Endothelial cell of umbilical vein (primary cell): ENCODE measurements around the gene ALOX15. TPM values are rescaled to one million over a fixed set of nuclear protein-coding genes. Genes with fewer than 3 reads are reported as not detected.

Experiments
- BruUV-seq: library from RNA; stranded (reverse); fragments of 400-500 nt; replicated peaks from 2 replicates; lab custom pipeline; 2021; lab: Mats Ljungman, UMichigan
- CTCF ChIA-PET: fragments of 300-600, 350-600 bp; sonication (Branson Sonifier 250); formaldehyde crosslinking; loops from one replicate; lab custom pipeline; 2021; ENCODE audit warnings: antibody characterized with exemption, inconsistent platforms; lab: Charles Lee
- POLR2A ChIA-PET: fragments of 300-600, 350-600 bp; sonication (Branson Sonifier 250); formaldehyde crosslinking; loops from one replicate; lab custom pipeline; 2021; ENCODE audit warnings: antibody characterized with exemption, inconsistent platforms; lab: Charles Lee
- DNase-seq: peaks from one replicate; pipeline ENCODE4 v3.0.0-alpha.2; 2011; ENCODE audit warnings: low read depth, low spot score
- FAIRE-seq: peaks from 2 replicates; lab custom pipeline; 2011; peaks lifted over from hg19 to GRCh38; lab: Jason Lieb, UNC
- H2AFZ ChIP-seq: 2 replicates; pipeline ENCODE4 v1.6.0; 2012; ENCODE audit warnings: low read depth, low read length, control low read depth, inconsistent platforms
- H3K27ac ChIP-seq: 2 replicates; pipeline ENCODE4 v1.5.1; 2011; ENCODE audit warnings: low read depth, mild to moderate bottlenecking, control low read depth, low read length, moderate library complexity; ENCODE audit not compliant: insufficient read depth
- H3K27me3 ChIP-seq, 2 experiments: 2 replicates each; pipeline versions ENCODE4 v1.6.0 to v1.6.1; 2011; ENCODE audit warnings: low read length in 2 of 2, mixed read lengths in 1 of 2; ENCODE audit not compliant: control insufficient read depth in 2 of 2, insufficient read depth in 2 of 2
- H3K36me3 ChIP-seq, 2 experiments: 2 replicates in 1 of 2; 3 replicates in 1 of 2; pipeline ENCODE4 v1.5.1; 2011; ENCODE audit warnings: low read length in 2 of 2, mild to moderate bottlenecking in 1 of 2, moderate library complexity in 1 of 2; ENCODE audit not compliant: control insufficient read depth in 2 of 2, insufficient read depth in 2 of 2; ENCODE audit errors: extremely low read depth in 1 of 2
- H3K4me1 ChIP-seq: 3 replicates; pipeline ENCODE4 v1.5.1; 2011; ENCODE audit warnings: mild to moderate bottlenecking, low read length; ENCODE audit not compliant: control insufficient read depth, insufficient read depth; ENCODE audit errors: extremely low read depth
- H3K4me2 ChIP-seq: 2 replicates; pipeline ENCODE4 v1.6.1; 2011; ENCODE audit warnings: low read length, control low read depth, mixed read lengths; ENCODE audit not compliant: insufficient read depth
- H3K4me3 ChIP-seq, 3 experiments: fragments of 200-600 bp in 1 of 3; sonication (generic), shearing (Covaris generic) in 1 of 3; replicated peaks in 1 of 3; 2 replicates each; pipeline ENCODE4 v1.5.1; 2011 to 2016; ENCODE audit warnings: control low read depth in 3 of 3, low read length in 3 of 3, mild to moderate bottlenecking in 2 of 3, inconsistent platforms in 1 of 3, low read depth in 1 of 3, moderate library complexity in 1 of 3; ENCODE audit not compliant: insufficient read depth in 1 of 3
- H3K79me2 ChIP-seq: 2 replicates; pipeline ENCODE4 v1.6.0; 2012; ENCODE audit warnings: low read length, inconsistent platforms; ENCODE audit not compliant: control insufficient read depth, insufficient read depth
- H3K9ac ChIP-seq: replicated peaks from 2 replicates; pipeline ENCODE3; 2011; ENCODE audit warnings: low read length, control low read depth; ENCODE audit not compliant: insufficient read depth; ENCODE audit errors: extremely low read depth
- H3K9me1 ChIP-seq: replicated peaks from 3 replicates; pipeline ENCODE4 v1.6.0; 2011; ENCODE audit warnings: mild to moderate bottlenecking, low read length; ENCODE audit not compliant: control insufficient read depth, insufficient read depth; ENCODE audit errors: extremely low read depth
- H3K9me3 ChIP-seq: replicated peaks from 2 replicates; pipeline ENCODE4 v1.5.1; 2012; ENCODE audit warnings: low read length, inconsistent platforms; ENCODE audit not compliant: control insufficient read depth, insufficient read depth
- H4K20me1 ChIP-seq: replicated peaks from 2 replicates; pipeline ENCODE3; 2011; ENCODE audit warnings: mild to moderate bottlenecking, low read length; ENCODE audit not compliant: control insufficient read depth, insufficient read depth; ENCODE audit errors: extremely low read depth
- EZH2 ChIP-seq: IDR thresholded peaks from 2 replicates; pipeline ENCODE4 v1.6.1; 2012; ENCODE audit warnings: borderline replicate concordance, low read depth, mild to moderate bottlenecking, moderate library complexity, low read length, inconsistent platforms; ENCODE audit not compliant: severe bottlenecking
- FOS ChIP-seq: IDR thresholded peaks from 2 replicates; pipeline ENCODE4 v1.6.1; 2011; ENCODE audit warnings: mild to moderate bottlenecking, low read length, moderate library complexity, borderline replicate concordance; ENCODE audit not compliant: insufficient read depth
- GATA2 ChIP-seq: IDR thresholded peaks from 2 replicates; pipeline ENCODE4 v1.7.0; 2011; ENCODE audit warnings: low read depth, mild to moderate bottlenecking, moderate library complexity, mixed read lengths, low read length; ENCODE audit not compliant: insufficient read length, insufficient read depth
- JUN ChIP-seq: IDR thresholded peaks from 2 replicates; pipeline ENCODE4 v1.6.1; 2011; ENCODE audit warnings: borderline replicate concordance, low read depth; ENCODE audit not compliant: insufficient read length, insufficient read depth
- MAX ChIP-seq: IDR thresholded peaks from 2 replicates; pipeline ENCODE4 v1.6.1; 2011; ENCODE audit not compliant: insufficient read depth, insufficient read length
- MYC ChIP-seq: IDR thresholded peaks from one replicate; pipeline ENCODE4 v1.6.1; 2011; ENCODE audit warnings: mild to moderate bottlenecking, low read depth, low read length
- POLR2A ChIP-seq: IDR thresholded peaks from 2 replicates; pipeline ENCODE4 v1.6.1; 2012; ENCODE audit warnings: low read depth, mild to moderate bottlenecking, control low read depth, low read length
- POLR2AphosphoS5 ChIP-seq: IDR thresholded peaks from 2 replicates; pipeline ENCODE4 v1.6.1; 2012; ENCODE audit warnings: low read depth, mild to moderate bottlenecking, control low read depth, low read length, moderate library complexity; ENCODE audit not compliant: insufficient read depth
- dilution Hi-C: fragments of 300-500 bp; cut with MboI; formaldehyde crosslinking; loops from one replicate; pipeline ENCODE4 v1.15.0; 2019; ENCODE audit warnings: low sequenced_read_pairs; ENCODE audit not compliant: extremely low pct_ligation_motif_present
- intact Hi-C: fragments of 100-400 bp; cut with micrococcal nuclease; formaldehyde crosslinking; loops from one replicate; pipeline ENCODE4 v1.10.0; 2022
- polyA plus RNA-seq, 4 experiments: library from polyadenylated mRNA; depleted of rRNA in 3 of 4; stranded (reverse) in 3 of 4; unstranded in 1 of 4; fragments of >200 nt; gene quantifications; 2 replicates each; pipeline versions ENCODE4 v1.2.1 to v1.2.3, GENCODE V29; 2011 to 2012; ENCODE audit warnings: missing spikeins in 1 of 4
- total RNA-seq: library from RNA; stranded (reverse); gene quantifications from 2 replicates; pipeline ENCODE4 v1.2.3, GENCODE V29; 2021
- TF ChIP-seq, protein P1 (sequence below), 2 donors: IDR thresholded peaks; 1 replicate in 1 of 2; 2 replicates in 1 of 2; pipeline ENCODE4 v1.5.1; 2011; ENCODE audit warnings: low read length in 2 of 2, mild to moderate bottlenecking in 2 of 2, moderate library complexity in 2 of 2, control low read depth in 1 of 2, inconsistent platforms in 1 of 2, low read depth in 1 of 2; ENCODE audit not compliant: insufficient read depth in 1 of 2; ENCODE audit errors: extremely low read depth in 1 of 2

Gene ALOX15
- total and polyA plus RNA-seq, 2 donors (not counting 3 experiments of a cell fraction or from before 2014, with no cell fraction given) = not detected

- Histone ChIP-seq H4K20me1 (no peaks in the 10 kb centered on the region), H3K27ac (no peak overlapping the region), H2AFZ (no peak overlapping the region), H3K27me3 (no peaks in the 10 kb centered on the region), H3K36me3 (peaks cover 13 to 40% of the 10 kb centered on the region in 2 experiments), H3K9me3 (no peaks in the 10 kb centered on the region), H3K4me2 (no peak overlapping the region), H3K9me1 (no peaks in the 10 kb centered on the region), H3K9ac (no peak overlapping the region), H3K4me1 (peaks cover 14% of the 10 kb centered on the region), H3K79me2 (no peaks in the 10 kb centered on the region), H3K4me3 (no peak overlapping the region)
- BruUV-seq = no TSS peak
- CTCF ChIA-PET = no interaction called here
- TF ChIP-seq JUN (no peak), POLR2A (no peak), POLR2AphosphoS5 (no peak), MYC (no peak), GATA2 (no peak), FOS (no peak), EZH2 (no peak), MAX (no peak)
- TF ChIP-seq, protein P1, sequence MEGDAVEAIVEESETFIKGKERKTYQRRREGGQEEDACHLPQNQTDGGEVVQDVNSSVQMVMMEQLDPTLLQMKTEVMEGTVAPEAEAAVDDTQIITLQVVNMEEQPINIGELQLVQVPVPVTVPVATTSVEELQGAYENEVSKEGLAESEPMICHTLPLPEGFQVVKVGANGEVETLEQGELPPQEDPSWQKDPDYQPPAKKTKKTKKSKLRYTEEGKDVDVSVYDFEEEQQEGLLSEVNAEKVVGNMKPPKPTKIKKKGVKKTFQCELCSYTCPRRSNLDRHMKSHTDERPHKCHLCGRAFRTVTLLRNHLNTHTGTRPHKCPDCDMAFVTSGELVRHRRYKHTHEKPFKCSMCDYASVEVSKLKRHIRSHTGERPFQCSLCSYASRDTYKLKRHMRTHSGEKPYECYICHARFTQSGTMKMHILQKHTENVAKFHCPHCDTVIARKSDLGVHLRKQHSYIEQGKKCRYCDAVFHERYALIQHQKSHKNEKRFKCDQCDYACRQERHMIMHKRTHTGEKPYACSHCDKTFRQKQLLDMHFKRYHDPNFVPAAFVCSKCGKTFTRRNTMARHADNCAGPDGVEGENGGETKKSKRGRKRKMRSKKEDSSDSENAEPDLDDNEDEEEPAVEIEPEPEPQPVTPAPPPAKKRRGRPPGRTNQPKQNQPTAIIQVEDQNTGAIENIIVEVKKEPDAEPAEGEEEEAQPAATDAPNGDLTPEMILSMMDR (IDR thresholded peaks at IDR 0.05; ENCODE audit: extremely low read depth in 1 of 2, insufficient read depth in 1 of 2, low read depth in 1 of 2, low read length in 2 of 2) = no peak
- intact Hi-C loops (no loop called here), dilution Hi-C loops (no loop called here)
- FAIRE-seq = no peak
- DNase-seq = no peak
- POLR2A ChIA-PET = no interaction called here
These were observed 32.7 kb upstream of the ALOX15 start for GRCh38 chr17:4673986-4674684.
